GM19043 (cell line): ENCODE results near the gene TGFBRAP1.
"Not testable (repeated sequence)": the region's sequence is repeated elsewhere in the genome, so short reads cannot be mapped to it uniquely, and the experiment has no call there.

Experiments
- ATAC-seq: cut with Tn5 transposase; IDR thresholded peaks from one replicate; pipeline ENCODE4 v1.9.1; 2021; ENCODE audit warnings: low read depth; ENCODE audit not compliant: unreplicated experiment

The TGFBRAP1 gene

DNA sequence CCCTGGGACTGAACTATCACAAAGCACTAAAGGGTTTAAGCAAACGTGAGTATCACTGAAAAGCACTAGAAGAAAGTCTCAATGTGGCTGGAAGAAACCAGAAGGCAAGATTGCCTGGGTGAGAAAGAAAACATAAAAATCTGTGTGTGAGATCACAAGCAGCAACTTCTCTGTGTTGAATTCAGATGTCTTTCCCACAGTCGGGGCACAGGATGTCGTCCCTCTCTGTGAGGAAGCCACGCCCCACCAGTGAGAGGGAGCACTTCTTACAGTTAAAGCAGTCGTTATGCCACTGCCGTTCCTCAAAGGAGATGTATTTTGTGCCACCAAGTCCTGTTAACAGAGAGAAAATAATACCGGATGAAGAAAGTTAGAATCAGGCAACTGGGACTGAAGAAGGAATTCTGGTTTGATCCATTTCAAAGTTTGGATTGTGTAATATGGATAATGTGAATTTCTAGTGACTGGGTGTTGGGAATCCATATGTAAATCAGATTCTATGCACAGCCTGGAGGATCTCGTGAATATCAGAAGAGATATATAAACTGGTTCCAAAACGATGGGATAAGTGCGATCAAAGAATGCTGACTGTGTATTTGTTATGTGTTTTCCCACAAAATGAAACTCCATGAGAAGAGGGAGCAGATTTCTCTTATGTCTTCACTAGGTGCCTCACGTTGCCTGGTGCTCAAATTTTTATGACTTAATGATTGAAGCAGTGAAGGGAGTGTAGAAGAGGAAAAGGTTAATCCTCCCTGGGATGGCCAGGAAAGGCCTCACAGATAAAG is 31.8 kb upstream of the TGFBRAP1 start:
- no peak for ATAC-seq

GRCh38 chr2:105358593-105358992 is 29.1 kb upstream of the TGFBRAP1 start:
- no peak for ATAC-seq

GRCh38 chr2:105357122-105357521 is 27.6 kb upstream of the TGFBRAP1 start:
- ATAC-seq, result no peak

DNA sequence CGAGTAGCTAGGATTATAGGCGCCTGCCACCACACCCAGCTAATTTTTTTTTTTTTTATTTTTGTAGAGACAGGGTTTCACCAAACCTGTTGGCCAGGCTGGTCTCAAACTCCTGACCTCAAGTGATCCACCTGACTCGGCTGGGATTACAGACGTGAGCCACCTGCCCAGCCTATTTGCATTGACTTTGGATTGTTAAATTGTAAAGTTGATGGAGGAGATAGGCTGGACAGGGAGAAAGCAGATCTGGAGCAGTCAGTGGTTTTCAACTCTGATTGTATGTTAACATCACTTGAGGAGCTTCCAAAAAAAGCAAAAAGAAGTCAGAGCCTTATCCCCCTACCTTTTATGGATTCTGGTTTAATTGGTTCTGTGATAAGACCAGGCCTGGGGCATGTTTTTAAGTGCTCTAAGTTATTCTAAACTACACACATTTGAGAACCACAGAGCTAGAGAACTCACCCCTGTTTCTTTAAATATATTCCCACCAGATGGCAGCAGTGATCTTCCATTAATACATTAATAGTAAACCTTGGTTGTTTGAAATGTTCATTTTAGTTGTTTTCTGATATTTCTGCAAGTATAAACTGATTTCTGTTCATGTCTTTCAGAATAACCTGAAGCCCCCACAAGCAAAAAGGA is 15.3 kb upstream of the TGFBRAP1 start:
- ATAC-seq, result no peak

DNA sequence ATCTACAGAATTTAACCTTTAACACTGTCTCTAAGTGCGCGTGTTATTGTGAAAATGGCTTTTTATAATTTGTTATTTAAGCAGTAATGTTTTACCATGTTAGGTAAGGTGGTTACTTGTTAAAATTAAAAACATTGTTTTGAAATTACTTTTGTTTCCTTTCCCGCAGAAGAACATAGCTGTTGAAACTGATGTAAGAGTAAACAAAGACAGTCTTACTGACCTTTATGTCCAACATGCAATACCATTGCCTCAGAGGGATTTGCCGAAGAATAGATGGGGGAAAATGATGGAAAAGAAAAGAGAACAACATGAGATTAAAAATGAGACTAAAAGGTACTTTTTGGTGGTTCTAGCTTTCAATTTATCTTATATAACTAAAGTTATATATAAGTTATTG is 9.9 kb upstream of the TGFBRAP1 start:
- ATAC-seq, result no peak

DNA sequence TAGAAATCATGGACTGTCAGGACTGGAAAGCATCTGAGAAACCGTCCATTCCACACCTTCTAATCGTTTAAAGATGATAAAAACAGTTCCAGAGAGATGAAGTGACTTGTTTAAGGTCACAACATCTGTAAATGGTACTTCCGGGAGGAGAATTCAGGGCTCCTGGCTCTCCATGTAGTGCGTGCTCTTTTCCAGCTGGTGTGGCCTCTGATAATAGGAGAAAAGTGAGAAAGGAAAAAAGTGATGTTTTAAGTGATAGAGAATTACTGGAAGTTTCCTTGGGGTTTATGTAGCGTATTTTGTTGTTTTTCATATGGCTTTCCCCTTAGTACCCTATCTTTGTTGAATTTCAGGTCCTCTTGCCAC is 8.5 kb upstream of the TGFBRAP1 start:
- peak; percentile 8 for ATAC-seq

- peak; percentile 94 for ATAC-seq
Measured at GRCh38 chr2:105337122-105338019, 7.8 kb upstream of the TGFBRAP1 start, which contains the start of gene C2orf49. Gene C2orf49 (plus strand): TSS chr2:105337540. CDS start chr2:105337588, 48 bp downstream.

DNA sequence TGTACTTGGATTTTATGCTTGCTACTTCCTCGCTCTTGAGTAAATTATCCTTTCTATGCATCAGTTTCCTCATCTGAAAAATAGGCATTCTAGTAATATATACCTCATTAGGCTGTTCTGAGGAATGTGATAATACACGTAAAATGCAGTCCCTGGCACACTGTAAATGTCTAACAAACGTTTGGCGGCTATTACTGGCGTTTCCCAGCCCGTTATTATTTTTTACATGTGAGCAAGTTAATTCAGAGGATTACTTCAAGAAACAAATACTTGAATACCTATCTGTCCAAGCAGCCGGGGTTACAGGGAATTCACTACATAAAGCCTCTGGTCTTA is 7.2 kb upstream of the TGFBRAP1 start:
- no peak for ATAC-seq

DNA sequence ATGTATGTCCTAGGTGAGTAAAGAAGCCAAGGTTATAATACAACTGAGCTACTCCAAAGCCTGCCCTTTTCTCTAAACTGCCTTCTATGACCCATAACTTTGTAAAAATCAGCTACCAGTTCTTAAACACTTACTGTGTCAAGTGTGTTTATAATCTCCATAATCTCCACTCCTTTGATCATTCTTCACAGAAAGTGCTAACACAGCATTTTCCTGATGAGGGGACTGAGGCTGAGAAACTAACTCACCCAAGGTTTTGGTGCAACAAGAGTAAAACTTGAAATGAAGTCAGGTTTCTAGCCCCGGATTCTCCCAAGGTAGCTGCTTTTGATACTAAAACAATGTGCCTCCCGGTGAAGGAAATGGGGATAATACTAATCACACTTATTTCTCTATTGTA is 5.9 kb upstream of the TGFBRAP1 start:
- no peak for ATAC-seq

- no peak for ATAC-seq
Measured at GRCh38 chr2:105334211-105334610, 4.7 kb upstream of the TGFBRAP1 start.

- no peak for ATAC-seq
Measured at GRCh38 chr2:105330681-105331375, 1.3 kb upstream of the TGFBRAP1 start.

DNA sequence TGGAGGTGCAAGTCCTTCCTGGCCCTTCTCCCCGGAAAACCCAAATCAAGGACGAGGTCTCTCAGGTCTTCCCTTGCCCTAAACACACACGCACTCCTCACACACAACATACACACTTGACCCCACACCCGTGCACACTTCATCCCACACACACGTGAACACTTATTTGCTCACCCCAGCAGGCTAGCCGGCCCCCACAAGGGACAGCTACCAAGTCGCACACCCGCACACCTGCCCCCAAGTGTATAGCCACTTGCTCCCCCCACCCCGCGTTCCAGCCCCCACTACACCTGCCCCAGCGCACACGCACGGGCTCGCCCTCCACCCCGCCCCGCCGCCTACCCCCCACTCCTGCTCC is 359 bp downstream of the TGFBRAP1 start:
- no peak for ATAC-seq

DNA sequence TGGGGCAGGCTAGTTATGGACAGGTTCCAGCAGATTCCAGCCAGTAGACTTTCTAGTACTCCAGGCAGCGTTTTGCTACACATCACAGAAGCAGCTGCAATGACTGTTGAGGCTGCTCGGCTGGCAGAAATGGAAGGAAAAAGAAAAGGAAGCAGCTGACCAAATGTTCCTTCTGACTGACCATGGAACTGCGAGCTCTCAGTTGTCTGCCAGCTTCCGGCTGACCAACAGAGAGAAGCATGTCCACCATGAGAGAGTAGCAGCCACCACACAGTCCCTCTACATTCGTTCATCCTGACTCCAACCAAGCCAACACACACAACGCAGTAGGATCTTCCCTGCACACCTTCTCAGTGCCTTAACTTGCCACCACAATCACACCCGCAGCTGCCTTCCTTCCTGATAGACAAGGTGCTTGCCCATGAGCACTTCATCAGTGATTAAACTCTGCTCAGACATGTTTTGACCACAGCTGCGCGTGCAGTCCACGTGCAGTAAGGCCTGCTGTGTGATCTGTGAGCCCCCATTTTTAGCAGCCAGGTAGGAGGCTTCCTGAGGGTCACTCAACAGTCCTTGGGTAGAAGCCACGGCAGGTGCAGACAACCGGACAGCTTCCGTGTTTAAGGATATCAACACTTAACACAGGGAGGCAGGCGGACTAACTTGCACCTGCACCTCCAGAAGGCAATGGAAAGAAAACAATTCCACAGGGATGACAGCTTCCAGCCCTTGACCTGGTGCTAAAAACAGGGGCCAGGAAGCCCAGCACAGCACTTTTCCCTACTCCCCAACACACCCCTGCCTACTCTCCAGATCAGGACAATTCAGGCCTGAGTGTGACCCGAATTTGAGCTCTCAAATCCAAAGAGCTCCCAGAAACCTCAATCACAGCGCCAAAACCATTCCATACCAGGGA is 996 bp downstream of the TGFBRAP1 start:
- peak; percentile 30 for ATAC-seq

- ATAC-seq, result no peak
Measured at GRCh38 chr2:105327690-105328089, 1.8 kb downstream of the TGFBRAP1 start.

DNA sequence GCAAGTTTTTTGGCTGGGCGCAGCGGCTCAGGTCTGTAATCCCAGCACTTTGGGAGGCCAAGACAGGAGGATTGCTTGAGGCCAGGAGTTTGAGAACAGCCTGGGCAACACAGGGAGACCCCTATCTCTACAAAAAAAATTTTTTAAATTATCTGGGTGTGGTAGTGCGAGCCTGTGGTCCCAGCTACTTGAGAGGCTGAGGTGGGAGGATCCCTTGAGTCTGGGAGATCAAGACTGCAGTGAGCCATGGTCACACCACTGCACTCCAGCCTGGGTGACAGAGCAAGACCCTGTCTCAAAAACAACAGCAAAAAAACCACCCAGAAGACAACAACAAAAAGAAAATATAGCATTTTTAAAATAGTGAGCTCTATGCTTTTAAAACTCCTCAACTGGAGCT is 2.3 kb downstream of the TGFBRAP1 start:
- not testable (repeated sequence) for ATAC-seq

- ATAC-seq, result no peak
Measured at GRCh38 chr2:105325389-105325963, 4.1 kb downstream of the TGFBRAP1 start.

- no peak for ATAC-seq
Measured at GRCh38 chr2:105324732-105325131, 4.8 kb downstream of the TGFBRAP1 start.

- no peak for ATAC-seq
Measured at GRCh38 chr2:105324101-105324500, 5.4 kb downstream of the TGFBRAP1 start.

GRCh38 chr2:105323111-105323510 is 6.4 kb downstream of the TGFBRAP1 start:
- no peak for ATAC-seq
